Measurements from ENCODE around the gene ZNF518A. TPM values are rescaled to one million over a fixed set of nuclear protein-coding genes. Genes with fewer than 3 reads are reported as not detected.

Gene ZNF518A
- total and polyA plus RNA-seq, 2 of the 13 experiments (the other 11 are each of a cell fraction or from before 2014, with no cell fraction given), result 21.7 to 37.1 TPM

GRCh38 chr10:96089670-96090462, 40.2 kb upstream of the ZNF518A start (continued):
- TF ChIP-seq TFE3 (CRISPR knock-in tag; IDR thresholded peaks at IDR 0.05) (peak; percentile 66), ISL2 (CRISPR knock-in tag; IDR thresholded peaks at IDR 0.05) (peak; percentile 27; the same call in 1 of the 2 replicates), HNF4A (CRISPR knock-in tag; IDR thresholded peaks at IDR 0.05) (peak; percentile 55), ZNF83 (CRISPR knock-in tag; IDR thresholded peaks at IDR 0.05; ENCODE audit: borderline replicate concordance) (no peak; the same call in 1 of the 2 replicates), ZNF354B (CRISPR knock-in tag; IDR thresholded peaks at IDR 0.05) (no peak), ZNF337 (CRISPR knock-in tag; IDR thresholded peaks at IDR 0.05; ENCODE audit: borderline replicate concordance, low read depth) (peak; percentile 45; the same call in 1 of the 2 replicates), ZNF574 (CRISPR knock-in tag; IDR thresholded peaks at IDR 0.05) (peak; percentile 95), ZNF710 (CRISPR knock-in tag; IDR thresholded peaks at IDR 0.05; ENCODE audit: borderline replicate concordance) (no peak), XBP1 (CRISPR knock-in tag; IDR thresholded peaks at IDR 0.05) (no peak), JUN (CRISPR knock-in tag; IDR thresholded peaks at IDR 0.05) (0 out of 2 replicates have a peak, but pooled peaks have one; percentile 43), NKX3-1 (CRISPR knock-in tag; IDR thresholded peaks at IDR 0.05) (peak; percentile 84; the same call in 1 of the 2 replicates), ZKSCAN1 (IDR thresholded peaks at IDR 0.05; ENCODE audit: low read length) (0 out of 2 replicates have a peak, but pooled peaks have one; percentile 15), FUBP1 (CRISPR knock-in tag; IDR thresholded peaks at IDR 0.05; ENCODE audit: borderline replicate concordance) (no peak), ZNF605 (CRISPR knock-in tag; IDR thresholded peaks at IDR 0.05) (peak; percentile 97), SALL1 (CRISPR knock-in tag; IDR thresholded peaks at IDR 0.05) (peak; percentile 90), ZNF414 (CRISPR knock-in tag; IDR thresholded peaks at IDR 0.05) (peak; percentile 74; the same call in 1 of the 2 replicates), ZNF639 (CRISPR knock-in tag; conservative IDR thresholded peaks at IDR 0.05) (peak; percentile 72), ZNF670 (CRISPR knock-in tag; IDR thresholded peaks at IDR 0.05; ENCODE audit: borderline replicate concordance) (peak; percentile 40; the same call in 1 of the 2 replicates)
